H1 (cell line): ENCODE data around the gene TRABD2B. TPM values are rescaled to one million over a fixed set of nuclear protein-coding genes. Genes with fewer than 3 reads are reported as not detected.

Experiments
- ASH2L ChIP-seq: fragments of 200-600, 300-600 bp; sonication (generic); IDR thresholded peaks from one replicate; pipeline ENCODE4 v1.7.1; 2017; ENCODE audit warnings: low read length
- CHD7 ChIP-seq: fragments of 300-600 bp; sonication (generic); IDR thresholded peaks from 2 replicates; pipeline ENCODE4 v1.7.1; 2012; ENCODE audit warnings: low read length, moderate library complexity, mild to moderate bottlenecking, inconsistent platforms; ENCODE audit not compliant: insufficient replicate concordance
- CTCF ChIP-seq, 3 experiments: IDR thresholded peaks; 1 replicate in 2 of 3; 2 replicates in 1 of 3; pipeline versions ENCODE4 v1.5.1 to v1.6.1; 2011; ENCODE audit warnings: low read length in 3 of 3, mild to moderate bottlenecking in 3 of 3, inconsistent platforms in 2 of 3, low read depth in 1 of 3, moderate library complexity in 1 of 3; ENCODE audit not compliant: insufficient read depth in 1 of 3; ENCODE audit errors: control extremely low read depth in 1 of 3
- EGR1 ChIP-seq: IDR thresholded peaks from 2 replicates; pipeline ENCODE4 v1.6.1; 2011; ENCODE audit warnings: low read depth, low read length, borderline replicate concordance
- KDM5A ChIP-seq: fragments of 200-600 bp; IDR thresholded peaks from 2 replicates; pipeline ENCODE4 v1.7.1; 2012; ENCODE audit warnings: mild to moderate bottlenecking, low read length, inconsistent platforms, mixed read lengths
- MAFK ChIP-seq: IDR thresholded peaks from 2 replicates; pipeline ENCODE4 v1.6.1; 2012; ENCODE audit warnings: low read depth, mild to moderate bottlenecking, improper control_type of control experiment, low read length
- polyA plus RNA-seq, 7 experiments: library from polyadenylated mRNA; depleted of rRNA in 3 of 7; stranded (reverse) in 5 of 7; unstranded in 2 of 7; fragments of >200 nt in 5 of 7; fragments of 200-250 nt in 2 of 7; gene quantifications; 1 replicate in 5 of 7; 2 replicates in 1 of 7; 4 replicates in 1 of 7; pipeline versions ENCODE4 v1.2.1 to v1.2.3, GENCODE V29; 2011 to 2013; ENCODE audit warnings: missing spikeins in 2 of 7, mixed read lengths in 2 of 7
- total RNA-seq: library from RNA; stranded (reverse); fragmentation: NEBNext Ultra II Directional; extraction: Animal tissue kit (Norgen Biotek cat#: 25700); gene quantifications from 2 replicates; pipeline ENCODE4 v1.2.1, GENCODE V29; 2021

Gene TRABD2B
- total and polyA plus RNA-seq, 2 of the 8 experiments (the other 6 are each of a cell fraction or from before 2014, with no cell fraction given): 0.95 to 3.4 TPM

- TF ChIP-seq MAFK (no peak), CTCF (IDR thresholded peaks at IDR 0.05; ENCODE audit: control extremely low read depth in 1 of 3, insufficient read depth in 1 of 3, low read depth in 1 of 3, low read length in 3 of 3) (no peak), EGR1 (no peak), KDM5A (no peak), ASH2L (no peak), CHD7 (no peak)
Measured at GRCh38 chr1:47824716-47825115, 172.5 kb downstream of the TRABD2B start (continued).
